Measurements from ENCODE around the gene LBR.

DNA sequence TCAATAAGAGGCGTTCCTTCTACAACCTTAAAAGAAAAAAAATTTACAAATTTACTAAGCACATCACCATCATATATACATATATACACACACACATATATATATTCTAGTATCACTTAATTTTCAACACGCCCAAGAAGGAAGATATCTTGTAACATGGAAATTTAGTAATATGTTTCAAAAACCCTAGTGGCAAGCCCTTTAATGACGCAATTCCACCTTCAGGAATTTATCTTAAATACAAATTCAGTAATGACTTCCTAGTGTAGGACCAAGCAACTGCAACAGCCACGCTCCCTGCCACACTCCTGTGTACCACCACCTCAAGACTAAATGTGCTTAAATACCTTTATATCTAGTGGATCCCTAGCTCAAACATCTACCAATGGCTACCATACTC is 12.5 kb downstream of the LBR start:
- TF ChIP-seq, protein P1, sequence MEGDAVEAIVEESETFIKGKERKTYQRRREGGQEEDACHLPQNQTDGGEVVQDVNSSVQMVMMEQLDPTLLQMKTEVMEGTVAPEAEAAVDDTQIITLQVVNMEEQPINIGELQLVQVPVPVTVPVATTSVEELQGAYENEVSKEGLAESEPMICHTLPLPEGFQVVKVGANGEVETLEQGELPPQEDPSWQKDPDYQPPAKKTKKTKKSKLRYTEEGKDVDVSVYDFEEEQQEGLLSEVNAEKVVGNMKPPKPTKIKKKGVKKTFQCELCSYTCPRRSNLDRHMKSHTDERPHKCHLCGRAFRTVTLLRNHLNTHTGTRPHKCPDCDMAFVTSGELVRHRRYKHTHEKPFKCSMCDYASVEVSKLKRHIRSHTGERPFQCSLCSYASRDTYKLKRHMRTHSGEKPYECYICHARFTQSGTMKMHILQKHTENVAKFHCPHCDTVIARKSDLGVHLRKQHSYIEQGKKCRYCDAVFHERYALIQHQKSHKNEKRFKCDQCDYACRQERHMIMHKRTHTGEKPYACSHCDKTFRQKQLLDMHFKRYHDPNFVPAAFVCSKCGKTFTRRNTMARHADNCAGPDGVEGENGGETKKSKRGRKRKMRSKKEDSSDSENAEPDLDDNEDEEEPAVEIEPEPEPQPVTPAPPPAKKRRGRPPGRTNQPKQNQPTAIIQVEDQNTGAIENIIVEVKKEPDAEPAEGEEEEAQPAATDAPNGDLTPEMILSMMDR (IDR thresholded peaks at IDR 0.05; ENCODE audit: low read depth, low read length, missing input control) = no peak
- TF ChIP-seq GABPA (IDR thresholded peaks at IDR 0.05 in 1 of 2, conservative IDR thresholded peaks at IDR 0.05 in 1 of 2) (no peak), FOXA2 (IDR thresholded peaks at IDR 0.05) (no peak), EGR1 (IDR thresholded peaks at IDR 0.05; ENCODE audit: low read depth in 2 of 2) (no peak)
- TF ChIP-seq, protein P2, sequence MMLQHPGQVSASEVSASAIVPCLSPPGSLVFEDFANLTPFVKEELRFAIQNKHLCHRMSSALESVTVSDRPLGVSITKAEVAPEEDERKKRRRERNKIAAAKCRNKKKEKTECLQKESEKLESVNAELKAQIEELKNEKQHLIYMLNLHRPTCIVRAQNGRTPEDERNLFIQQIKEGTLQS (IDR thresholded peaks at IDR 0.05) = no peak

Measured in liver (tissue), 3 donors.